Left kidney (tissue), 8 donors: ENCODE measurements around the gene TRIM15. TPM values are rescaled to one million over a fixed set of nuclear protein-coding genes. Genes with fewer than 3 reads are reported as not detected.
A peak's percentile ranks its signal among the peaks of the same experiment; 100 is the strongest.
"Not testable (repeated sequence)": the region's sequence is repeated elsewhere in the genome, so short reads cannot be mapped to it uniquely, and the experiment has no call there.

Experiments used
- DNase-seq: peaks from one replicate; pipeline ENCODE4 v3.0.0-alpha.2; 2013
- long read RNA-seq, 8 donors: transcript quantifications; one replicate each; lab custom pipeline, GENCODE V29; 2026
- polyA plus RNA-seq: library from polyadenylated mRNA; unstranded; fragments of 120-200 nt; gene quantifications from one replicate; pipeline ENCODE4 v1.2.1, GENCODE V29; 2013; ENCODE audit not compliant: insufficient read length

TRIM15 gene
- 0.08 TPM for polyA plus RNA-seq
- long read RNA-seq, donor 1 = 0 reads
- long read RNA-seq, donor 2 = 0 reads
- long read RNA-seq, donor 3 = 0 reads
- long read RNA-seq, donor 4 = 0 reads
- long read RNA-seq, donor 5 = 0 reads
- long read RNA-seq, donor 6 = 0 reads
- long read RNA-seq, donor 7 = 0 reads
- long read RNA-seq, donor 8 = 0 reads

DNA sequence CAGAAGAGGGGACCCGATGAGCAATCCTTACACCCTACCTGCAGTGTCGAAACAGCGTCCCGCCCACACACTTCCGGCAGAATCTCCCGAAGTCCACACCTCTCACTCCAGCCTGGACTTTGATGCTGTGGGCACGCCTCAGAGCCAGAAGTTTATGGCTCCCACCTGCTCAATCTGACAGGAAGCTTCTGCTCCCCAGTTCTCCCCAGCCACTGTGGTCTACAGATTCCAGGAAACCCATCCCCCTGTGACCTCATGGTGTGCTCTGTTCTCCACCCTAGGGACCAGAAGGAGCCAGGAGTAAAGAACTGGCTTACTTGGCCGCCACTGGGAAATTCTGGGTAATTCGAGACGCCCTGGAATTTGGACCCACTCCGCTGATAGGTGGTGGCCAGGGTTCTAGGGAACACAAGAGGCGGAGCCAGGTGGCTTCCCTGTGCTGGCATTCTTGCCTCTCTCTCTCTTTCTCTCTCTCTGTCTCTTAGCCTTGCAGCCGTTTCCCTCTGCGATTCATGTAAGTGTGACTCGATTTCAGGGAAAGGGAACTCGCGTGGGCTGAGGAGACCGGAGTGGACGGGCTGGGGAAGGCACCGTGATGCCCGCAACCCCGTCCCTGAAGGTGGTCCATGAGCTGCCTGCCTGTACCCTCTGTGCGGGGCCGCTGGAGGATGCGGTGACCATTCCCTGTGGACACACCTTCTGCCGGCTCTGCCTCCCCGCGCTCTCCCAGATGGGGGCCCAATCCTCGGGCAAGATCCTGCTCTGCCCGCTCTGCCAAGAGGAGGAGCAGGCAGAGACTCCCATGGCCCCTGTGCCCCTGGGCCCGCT, at the start of gene TRIM15:
TSS of gene TRIM15 (plus strand) at position 457 of the 828 bp plus-strand sequence. CDS start at position 596, 139 bp downstream.
- DNase-seq = no peak

DNA sequence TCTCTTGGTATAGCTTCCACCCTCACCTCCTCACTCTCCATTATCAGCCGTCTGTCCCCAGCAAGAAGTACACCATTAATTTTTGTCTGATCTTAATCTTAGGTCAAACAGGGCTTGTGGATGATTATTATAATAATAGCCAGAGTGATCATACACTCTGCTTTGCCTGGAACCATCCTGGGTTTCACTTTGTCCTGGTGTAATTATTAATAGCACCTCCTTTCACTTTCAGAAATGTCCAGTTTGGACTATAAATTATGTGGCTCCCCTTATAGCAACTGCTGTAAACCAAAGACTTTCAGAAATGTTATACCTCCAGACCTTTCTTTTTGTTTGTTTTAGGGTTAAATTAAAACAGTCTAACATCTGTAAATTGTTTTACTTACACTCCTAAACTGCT, 49.5 kb upstream of the TRIM15 start:
- DNase-seq = no peak

DNA sequence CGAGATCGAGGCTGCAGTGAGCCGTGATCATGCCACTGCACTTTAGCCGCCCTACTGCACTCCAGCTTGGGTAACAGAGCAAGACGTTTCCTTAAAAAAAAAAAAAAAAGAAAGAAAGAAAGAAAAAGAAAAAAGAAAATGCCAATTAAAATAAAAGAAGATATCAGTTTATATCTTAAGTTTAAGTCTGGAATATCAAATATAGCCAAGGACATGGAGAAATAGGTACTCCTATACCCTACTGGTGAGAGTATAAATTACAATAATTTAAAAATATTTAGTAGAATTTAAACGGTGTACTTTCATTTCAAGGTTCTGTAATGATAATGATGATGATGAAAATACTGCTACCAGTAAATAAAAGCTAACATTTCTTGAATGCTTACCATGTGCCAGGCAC, 46.6 kb upstream of the TRIM15 start:
- no peak for DNase-seq

- not testable (repeated sequence) for DNase-seq
These were observed 44.7 kb upstream of the TRIM15 start for GRCh38 chr6:30118691-30119090.

GRCh38 chr6:30121446-30122366, 41.6 kb upstream of the TRIM15 start:
- DNase-seq = no peak

GRCh38 chr6:30122515-30122914, 40.8 kb upstream of the TRIM15 start:
- no peak for DNase-seq

DNA sequence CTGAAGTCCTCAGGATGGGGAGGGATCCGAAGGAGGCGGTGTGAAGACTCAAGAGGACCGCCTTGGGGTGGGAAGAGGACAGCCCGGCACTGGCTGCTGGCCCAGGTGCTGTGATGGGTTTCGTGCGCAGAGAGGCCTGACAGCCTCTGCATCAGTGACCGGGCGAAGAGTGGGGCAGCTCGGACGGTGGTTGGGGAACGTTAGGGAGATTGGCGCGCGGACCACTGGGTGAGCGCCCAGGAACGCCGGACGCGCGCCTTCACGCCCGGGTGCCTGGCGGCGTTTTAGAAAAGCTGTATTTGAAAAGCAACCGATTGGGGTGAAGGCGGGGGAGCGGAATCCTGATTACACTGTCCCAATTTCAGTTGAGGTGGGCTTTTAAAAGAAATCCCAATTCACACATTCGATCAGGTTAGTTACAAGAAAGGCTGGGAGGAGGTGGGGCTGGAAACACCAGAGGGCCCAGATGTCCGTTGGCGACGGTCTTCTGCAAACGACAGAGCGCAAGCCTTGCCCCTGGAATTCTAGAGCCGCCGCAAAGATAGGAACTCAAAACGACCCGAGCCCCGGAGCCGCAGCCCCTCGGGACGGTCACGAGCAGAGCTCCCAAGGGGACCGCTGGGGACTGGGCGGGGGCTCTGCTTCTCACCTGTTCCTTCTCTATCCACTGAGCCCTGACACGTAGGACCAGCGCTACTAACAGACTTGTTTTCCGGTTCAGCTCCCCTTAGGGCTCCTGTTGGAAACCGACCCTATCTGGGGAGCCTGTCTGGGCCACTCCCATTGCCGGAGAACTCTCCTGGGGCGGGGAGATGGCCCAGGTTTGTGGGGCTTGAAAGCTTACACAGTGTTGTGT, 35.9 kb upstream of the TRIM15 start:
- DNase-seq = peak; percentile 19

GRCh38 chr6:30129265-30130178, 33.8 kb upstream of the TRIM15 start:
- no peak for DNase-seq

DNA sequence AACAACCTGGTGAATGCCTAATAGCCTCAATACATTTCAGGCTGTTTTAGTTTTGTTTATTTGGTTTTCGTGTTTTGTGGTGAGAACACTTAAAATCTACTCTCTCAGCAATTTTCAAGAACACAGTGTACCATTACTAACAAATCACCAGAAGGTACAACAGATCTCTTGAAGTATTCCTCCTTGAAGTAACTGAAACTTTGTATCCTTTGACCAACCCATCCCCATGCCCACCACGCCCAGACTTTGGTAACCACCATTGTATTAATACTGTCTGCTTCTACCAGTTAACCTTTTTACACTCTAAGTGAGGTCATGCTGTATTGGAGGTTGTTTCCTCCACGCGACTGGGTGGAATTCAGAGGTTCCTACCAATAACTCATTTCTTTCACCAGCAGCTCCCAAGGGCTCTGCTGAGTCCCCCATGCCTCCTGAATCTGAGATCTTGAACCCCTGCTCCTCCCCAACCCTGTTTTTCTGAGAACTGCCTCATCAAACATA, 33.1 kb upstream of the TRIM15 start:
- DNase-seq = no peak

DNA sequence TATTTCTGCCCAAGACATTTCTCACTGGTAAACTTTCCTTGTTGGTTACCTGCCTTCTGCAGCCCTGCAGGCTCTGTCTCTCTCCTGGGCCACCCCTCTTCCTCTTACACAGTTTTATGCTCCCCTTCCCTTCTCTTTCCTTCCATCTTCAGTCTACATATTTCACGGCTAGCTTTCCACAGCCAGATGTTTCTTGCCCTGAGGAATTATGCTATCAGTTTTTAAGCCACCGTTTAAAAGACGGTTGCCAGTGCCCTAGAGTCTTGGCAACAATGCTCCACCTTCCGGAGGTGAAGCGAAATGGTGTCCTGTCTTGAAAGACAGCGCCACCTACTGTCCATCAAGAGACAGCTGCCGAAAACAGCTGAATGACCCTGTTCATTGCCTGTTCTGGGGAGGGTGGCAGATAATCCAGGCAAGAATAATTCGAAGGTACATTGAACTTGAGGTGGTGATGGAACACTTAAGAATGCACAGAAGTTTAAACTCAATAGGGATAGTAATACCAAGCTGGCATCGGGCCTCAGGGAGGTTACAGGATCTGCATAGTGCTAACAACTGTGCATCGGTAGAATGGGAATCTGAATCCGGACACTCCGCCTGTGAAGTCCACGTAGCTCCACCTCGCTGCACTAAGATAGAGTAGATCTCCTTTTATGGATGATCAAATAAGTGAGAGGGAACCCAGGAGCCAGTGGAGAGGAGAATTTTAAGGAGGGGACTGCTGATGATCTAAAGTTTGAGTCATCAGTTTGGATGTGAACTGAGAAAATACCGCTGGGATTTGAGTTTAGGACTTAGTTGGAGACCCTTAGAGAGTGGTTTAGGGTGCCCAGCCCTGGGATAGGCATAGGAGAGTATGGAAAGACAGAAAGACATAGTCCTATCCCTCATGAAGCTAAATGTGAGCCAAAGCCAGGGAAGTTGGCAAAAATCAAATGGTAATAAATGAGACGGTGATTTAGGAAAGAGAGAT, 32.2 kb upstream of the TRIM15 start:
- peak; percentile 80 for DNase-seq

- DNase-seq = no peak
These were observed 31.3 kb upstream of the TRIM15 start for GRCh38 chr6:30131947-30132497.

GRCh38 chr6:30135147-30135546, 28.2 kb upstream of the TRIM15 start:
- DNase-seq = no peak

- DNase-seq = no peak
These were observed 27.6 kb upstream of the TRIM15 start, which contains the start of gene TRIM40 for GRCh38 chr6:30135757-30136156. TSS of gene TRIM40 (plus strand) at chr6:30136140. CDS start at chr6:30137037, 897 bp downstream.

GRCh38 chr6:30136570-30137286, 26.6 kb upstream of the TRIM15 start:
- DNase-seq = no peak

DNA sequence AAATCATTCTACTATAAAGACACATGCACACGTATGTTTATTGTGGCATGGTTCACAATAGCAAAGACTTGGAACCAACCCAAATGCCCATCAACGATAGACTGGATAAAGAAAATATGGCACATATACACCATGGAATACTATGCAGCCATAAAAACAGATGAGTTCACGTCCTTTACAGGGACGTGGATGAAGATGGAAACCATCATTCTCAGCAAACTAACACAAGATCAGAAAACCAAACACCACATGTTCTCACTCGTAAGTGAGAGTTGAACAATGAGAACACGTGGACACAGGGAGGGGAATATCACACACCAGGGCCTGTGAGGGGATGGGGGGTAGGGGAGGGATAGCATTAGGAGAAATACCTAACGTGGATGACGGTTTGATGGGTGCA, 23.1 kb upstream of the TRIM15 start:
- DNase-seq = not testable (repeated sequence)

- no peak for DNase-seq
These were observed 20.7 kb upstream of the TRIM15 start for GRCh38 chr6:30142665-30143064.

DNA sequence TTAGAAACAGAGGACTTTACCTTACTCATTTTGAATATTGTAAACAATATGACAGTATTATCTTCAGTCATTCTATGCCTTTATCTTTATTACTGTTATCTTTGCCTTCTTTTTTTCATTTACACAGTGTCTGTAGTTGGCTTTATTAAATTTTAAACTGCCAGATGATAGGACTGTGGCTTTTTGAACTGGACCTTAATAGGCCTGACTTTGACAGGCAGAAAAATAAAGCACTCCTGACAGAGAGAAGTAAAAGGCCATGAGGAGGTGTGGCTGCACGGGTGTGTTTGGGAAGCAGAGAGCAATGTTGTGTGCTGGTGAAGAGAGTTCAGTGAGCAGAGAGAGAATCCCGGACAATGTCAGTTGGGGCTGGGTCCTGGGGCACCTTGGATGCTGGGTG, 19.6 kb upstream of the TRIM15 start:
- DNase-seq = no peak

DNA sequence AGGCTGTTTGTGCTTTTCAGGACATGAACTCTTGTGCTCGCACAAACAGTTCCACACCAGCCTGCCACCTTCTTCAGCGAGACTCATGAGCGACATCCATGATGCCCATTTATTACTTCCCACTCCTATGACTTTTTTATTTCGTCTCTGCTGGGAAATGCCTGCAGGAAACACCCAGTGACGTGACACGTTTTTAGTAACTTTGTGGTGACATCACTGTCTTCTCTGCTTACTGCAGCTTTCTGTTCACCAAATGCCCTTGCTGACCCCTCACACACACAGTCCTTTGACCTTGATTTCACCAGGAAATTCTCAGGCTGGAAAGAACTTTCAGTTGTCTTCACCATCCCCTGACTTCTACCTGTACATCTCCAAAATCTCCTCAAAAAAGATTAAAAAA, 18.5 kb upstream of the TRIM15 start:
- DNase-seq = no peak
